GM08714 (cell line): ENCODE results near the gene HSD17B13.
"Not testable (repeated sequence)": the region's sequence is repeated elsewhere in the genome, so short reads cannot be mapped to it uniquely, and the experiment has no call there.

Source experiments
- H3K4me3 ChIP-seq: fragments of 200-500 bp; sonication (Bioruptor generic); 2 replicates; pipeline ENCODE4 v1.5.1; 2014; ENCODE audit warnings: mild to moderate bottlenecking, low read length, inconsistent platforms
- ZNF274 ChIP-seq: IDR thresholded peaks from 2 replicates; pipeline ENCODE4 v1.6.1; 2012; ENCODE audit warnings: mild to moderate bottlenecking, low read depth, low read length

Gene HSD17B13

DNA sequence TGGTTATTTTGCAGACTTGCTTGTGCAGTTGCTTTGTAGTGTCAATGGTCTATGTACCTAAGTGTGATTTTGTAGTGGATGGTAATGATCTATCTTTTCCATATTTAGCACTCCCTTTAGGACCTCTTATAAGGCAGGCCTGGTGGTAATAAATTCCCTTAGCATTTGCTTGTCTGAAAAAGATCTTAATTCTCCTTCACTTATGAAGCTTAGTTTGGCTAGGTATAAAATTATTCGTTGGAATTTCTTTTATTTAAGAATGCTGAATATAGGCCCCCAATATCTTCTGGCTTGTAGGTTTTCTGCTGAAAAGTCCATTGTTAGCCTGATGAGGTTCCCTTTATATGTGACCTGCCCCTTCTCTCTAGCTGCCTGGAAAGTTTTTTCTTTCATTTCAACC is 10.6 kb upstream of the HSD17B13 start:
- H3K4me3 ChIP-seq: no peak overlapping the region
- no peak for TF ChIP-seq ZNF274

DNA sequence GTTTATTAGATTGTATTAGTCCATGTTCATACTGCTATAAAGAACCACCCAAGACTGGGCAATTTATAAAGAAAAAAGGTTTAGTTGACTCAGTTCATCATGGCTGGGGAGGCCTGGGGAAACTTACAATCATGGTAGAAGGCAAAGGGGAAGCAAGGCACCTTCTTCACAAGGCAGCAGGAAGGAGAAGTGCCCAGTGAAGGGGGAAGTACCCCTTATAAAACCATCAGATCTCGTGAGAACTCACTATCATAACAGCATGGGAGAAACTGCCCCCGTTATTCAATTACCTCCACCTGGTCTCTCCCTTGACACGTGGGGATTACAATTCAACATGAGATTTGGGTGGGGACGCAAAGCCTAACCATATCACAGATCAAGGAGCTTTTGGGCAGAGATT is 8.1 kb upstream of the HSD17B13 start:
- no peak for TF ChIP-seq ZNF274
- no peak overlapping the region for H3K4me3 ChIP-seq

DNA sequence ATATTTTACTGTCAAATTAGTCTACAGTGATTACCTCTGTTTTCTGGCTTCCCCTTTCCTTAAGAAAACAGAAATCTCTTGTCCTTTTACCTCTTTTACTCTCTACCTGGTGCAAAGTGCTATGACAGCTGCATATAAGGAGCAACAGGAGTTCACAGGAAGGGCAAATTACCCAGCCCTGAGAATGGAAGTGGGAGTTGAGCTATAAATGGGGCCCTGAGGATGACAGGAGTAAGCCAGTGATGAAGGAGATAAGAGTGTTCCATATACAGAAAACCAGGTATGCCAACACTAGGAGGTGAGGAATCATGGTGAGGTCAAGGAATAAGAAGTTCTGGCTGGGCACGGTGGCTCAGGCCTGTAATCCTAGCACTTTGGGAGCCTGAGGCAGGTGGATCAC is 4.5 kb upstream of the HSD17B13 start:
- no peak for TF ChIP-seq ZNF274
- no peak overlapping the region for H3K4me3 ChIP-seq

DNA sequence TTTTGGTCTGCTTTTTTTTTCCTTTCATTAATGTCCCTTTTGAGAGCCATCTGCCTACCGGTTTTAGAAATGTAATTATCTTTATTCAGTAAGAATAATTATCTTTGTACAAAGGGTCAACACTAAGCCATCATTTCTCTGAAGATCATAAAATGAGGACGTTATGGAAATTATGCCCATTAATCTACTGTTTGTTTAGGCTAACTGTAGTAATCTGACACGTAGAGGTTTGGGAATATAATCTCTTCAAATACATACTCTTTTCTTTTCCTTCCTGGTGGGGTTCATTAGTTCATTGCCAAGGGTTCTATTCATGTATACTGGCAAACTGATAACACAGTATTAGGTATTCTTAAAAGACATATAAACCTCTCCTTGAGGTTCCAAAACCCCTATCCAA is 3.8 kb upstream of the HSD17B13 start:
- H3K4me3 ChIP-seq: no peak overlapping the region
- no peak for TF ChIP-seq ZNF274

DNA sequence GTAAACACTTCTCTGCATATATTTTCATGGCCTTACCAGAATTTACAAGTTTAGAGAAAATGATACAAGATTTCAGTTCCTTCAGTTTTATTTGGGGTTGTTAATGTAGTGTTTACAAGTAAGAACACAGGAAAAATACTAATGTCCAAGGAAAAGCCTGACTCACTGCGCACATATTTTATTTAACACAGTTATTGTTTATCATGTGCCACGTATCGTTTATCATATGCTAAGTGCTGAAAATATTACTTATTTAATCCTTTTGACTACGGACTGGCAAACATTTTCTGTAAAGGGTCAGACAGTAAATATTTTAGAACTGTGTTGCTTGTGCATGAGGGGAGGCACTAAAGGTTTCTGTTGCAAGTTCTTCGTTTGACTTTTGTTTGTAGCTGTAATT is 794 bp downstream of the HSD17B13 start:
- H3K4me3 ChIP-seq: no peak overlapping the region
- TF ChIP-seq ZNF274: no peak

DNA sequence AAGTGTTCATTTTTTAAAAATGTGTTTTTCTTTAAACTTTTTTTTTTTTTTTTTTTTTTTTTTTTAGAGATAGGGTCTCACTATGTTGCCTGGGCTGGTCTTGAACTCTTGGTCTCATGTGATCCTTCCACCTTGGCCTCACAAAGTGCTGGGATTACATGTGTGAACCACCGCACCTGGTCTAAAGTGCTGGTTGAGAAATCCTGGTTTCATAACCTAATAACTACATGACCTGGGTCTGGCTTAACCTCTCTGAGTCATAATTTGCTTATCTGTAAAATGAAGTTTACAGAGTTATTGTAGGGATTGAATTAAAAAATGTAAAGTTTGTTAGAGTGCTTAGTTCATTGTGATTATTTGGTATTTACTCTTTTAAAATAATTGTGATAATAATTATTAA is 5.2 kb downstream of the HSD17B13 start:
- H3K4me3 ChIP-seq: no peak overlapping the region
- TF ChIP-seq ZNF274: no peak

DNA sequence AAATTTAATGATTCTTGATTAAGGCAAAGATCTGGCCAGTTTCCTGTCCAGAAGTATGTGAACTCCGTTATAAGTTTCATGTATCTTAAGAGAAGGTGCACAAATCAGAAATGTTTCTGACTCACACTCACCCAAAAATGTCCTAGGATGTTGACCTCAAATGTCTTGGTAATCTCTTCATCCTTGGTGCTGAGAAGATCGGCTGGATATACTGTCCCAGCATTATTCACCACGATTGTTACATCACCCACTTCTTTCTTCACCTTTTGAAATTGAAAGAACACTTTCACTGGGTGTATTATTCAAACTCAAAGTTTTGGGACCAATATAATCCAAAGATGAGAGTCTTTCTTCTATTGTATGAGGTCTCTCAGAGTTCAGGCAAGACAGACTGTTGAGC is 5.7 kb downstream of the HSD17B13 start:
- no peak for TF ChIP-seq ZNF274

DNA sequence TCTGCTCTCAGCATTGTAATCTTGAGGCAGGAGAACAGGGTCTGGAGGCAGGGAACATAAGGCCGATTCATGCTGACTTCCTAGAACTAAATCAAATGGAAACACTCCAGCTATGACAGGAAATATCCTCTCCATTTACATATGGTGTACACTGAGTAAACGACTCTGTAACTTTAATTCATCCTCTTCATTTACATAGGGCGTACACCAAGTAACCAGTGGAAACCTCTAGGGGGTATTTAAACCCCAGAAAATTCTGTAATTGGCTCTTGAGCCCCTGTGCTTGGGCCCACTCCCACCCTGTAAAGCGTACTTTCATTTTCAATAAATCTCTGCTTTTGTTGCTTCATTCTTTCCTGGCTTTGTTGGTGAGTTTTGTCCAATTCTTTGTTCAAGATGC is 7.7 kb downstream of the HSD17B13 start:
- H3K4me3 ChIP-seq: not testable (repeated sequence)

More for the DNA sequence above, 5.7 kb downstream of the HSD17B13 start:
- H3K4me3 ChIP-seq: no peak overlapping the region

DNA sequence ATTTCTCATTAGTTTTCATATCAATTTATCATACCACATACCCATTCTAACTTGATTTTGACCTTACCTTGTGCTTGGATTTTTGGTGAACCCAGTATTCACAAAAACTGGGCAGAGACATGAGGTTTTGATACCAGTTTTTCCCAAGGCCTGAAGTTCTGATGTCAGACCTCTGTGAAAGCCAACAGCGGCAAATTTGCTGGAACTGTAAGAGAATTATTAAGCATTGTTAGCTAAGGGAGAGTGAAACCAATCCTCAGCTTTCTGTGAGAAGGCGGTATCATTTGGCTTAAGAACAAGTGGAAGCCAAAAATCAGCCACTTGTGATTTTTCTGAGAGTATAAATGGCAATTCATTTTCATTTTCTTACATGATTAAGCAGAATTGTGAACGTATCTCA is 8.9 kb downstream of the HSD17B13 start:
- TF ChIP-seq ZNF274: no peak
- no peak overlapping the region for H3K4me3 ChIP-seq

DNA sequence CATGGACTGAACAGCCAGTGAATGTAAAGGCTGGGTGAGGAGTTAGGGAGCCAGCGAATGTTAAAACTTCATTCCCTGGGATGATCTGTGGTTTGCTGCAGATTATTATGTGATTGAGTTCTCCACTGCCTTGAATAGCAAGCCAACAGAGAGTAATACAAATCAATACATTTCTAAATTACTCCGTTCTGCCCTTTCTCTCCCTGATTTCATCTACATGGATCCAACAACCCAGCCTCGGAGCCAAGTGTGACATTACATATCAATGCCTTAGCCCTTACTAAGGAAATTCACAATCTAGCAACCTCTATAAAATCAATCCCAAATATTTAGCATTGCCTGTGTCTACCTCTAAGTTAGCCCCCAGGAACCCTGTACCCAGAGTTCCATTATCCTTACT is 11.0 kb downstream of the HSD17B13 start:
- no peak for TF ChIP-seq ZNF274
- no peak overlapping the region for H3K4me3 ChIP-seq

DNA sequence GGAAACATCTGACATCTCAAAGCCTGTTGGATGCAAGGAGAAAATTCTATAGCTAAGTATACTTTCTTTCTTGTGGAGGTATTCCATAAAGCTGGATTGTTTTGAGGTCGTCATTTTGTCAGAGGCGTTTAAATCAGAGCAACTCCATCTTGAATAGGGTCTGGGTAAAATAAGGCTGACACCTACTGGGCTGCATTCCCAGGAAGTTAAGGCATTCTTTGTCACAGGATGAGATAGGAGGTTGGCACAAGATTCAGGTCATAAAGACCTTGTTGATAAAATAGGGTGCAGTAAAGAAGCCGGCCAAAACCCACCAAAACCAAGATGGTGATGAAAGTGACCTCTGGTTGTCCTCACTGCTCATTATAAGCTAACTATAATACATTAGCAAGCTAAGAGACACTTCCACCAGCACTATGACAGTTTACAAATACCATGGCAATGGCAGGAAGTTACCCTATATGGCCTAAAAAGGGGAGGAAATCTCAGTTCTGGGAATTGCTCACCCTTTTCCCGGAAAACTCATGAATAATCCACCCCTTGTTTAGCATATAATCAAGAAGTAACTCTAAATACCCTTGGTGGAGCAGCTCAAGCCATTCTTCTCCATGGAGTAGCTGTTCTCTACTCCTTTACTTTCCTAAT is 11.9 kb downstream of the HSD17B13 start:
- TF ChIP-seq ZNF274: no peak
- no peak overlapping the region for H3K4me3 ChIP-seq

DNA sequence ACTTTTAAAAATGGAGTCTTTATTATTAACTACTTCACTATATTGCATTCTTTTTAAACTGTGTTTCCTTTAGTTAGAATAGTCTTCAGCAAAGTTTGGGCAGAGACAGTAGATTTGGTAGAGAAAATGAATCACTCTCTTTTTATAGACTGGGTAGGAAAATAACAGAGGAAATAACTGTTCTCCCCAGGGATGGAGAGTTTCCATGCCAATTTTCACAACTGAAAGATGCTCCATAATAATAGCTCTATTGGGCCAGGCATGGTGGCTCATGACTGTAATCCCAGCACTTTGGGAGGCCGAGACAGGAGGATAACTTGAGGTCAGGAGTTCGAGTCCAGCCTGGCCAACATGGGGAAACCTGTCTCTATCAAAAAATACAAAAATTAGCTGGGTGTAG is 13.1 kb downstream of the HSD17B13 start:
- no peak overlapping the region for H3K4me3 ChIP-seq
- no peak for TF ChIP-seq ZNF274

DNA sequence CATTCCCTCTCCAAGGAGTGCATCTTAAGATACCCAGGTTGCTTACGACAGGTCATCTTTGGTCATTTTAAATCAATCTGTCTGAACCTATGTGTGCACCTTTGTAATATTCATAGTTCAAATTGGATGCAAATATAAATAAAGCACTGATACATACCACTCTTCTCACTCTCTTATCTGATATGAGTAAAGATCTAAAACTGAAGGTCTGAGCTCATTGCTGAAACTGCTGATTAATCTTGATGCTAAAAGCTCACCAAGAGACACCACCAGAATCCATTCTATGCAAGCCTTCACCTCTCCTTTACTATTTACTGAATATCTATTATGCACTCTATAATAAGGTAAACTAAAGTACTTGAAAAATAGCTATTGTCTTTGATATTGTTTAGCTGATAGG is 16.6 kb downstream of the HSD17B13 start:
- no peak for TF ChIP-seq ZNF274
- H3K4me3 ChIP-seq: no peak overlapping the region

DNA sequence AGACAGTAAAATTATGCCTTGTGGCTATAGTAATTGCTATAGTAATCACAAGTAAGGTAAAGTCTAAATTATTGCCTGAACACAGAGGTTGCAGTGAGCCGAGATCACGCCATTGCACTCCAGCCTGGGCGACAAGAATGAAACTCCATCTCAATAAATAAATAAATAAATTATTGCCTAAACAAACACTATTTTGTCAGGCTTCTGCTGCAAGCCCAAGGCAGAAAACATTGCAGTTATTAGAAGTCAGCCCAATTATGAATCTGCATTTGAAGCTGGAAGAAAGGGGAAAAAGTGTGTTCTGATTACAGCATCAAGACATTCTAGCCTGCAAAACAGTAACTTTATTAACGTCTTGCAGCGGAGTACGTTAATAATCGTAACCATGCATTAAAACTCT is 17.1 kb downstream of the HSD17B13 start:
- TF ChIP-seq ZNF274: no peak
- H3K4me3 ChIP-seq: no peak overlapping the region

DNA sequence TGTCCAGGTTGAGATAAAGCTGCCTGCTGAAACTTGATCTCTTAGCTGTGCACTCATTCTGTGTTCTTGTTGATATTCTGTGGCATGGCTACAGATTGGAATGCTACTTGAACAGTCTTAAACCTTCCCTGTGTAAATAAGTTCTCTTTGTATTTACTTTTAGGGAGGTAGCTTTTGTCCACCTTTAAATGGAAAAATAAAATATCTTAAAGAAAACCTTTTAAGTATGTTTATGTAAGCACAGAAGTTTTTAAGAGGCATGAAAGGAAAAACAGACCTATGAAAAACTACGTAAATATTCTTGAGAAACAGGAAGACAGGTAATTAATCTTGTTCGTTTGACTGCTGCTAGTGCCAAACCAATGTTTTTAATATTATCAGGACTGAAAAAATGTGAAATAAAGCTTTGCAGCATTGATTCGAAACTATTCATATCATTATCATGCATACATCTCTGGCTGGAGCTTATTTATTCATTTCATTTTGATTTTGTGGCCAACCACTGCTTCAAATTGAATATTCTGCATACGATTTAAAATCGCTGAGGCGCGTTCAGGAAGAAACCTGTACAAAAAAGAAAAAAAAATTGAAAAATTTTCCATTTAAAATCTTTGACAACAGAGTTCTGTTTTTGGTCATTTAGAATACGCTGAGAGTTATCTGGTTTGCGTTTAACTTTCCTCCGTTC is 17.8 kb downstream of the HSD17B13 start:
- TF ChIP-seq ZNF274: no peak
- H3K4me3 ChIP-seq: no peak overlapping the region

DNA sequence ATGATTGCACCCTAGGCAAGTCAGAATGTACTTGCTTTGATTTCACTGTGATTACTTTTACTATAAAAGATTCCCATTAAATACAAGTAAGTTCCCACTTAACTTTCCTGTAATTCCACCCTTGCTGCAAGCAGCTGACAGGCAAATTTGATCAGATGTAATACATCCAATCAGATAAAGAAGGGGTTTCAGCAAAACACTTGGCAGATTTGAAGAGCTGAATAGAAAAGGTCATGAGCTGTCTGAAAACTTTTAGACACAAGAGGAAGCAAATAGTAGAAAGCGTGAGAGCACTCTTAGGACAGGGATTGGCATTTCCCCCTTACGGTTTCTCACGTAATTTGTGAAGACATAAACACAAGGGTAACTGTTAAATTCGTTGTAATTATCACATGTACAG is 22.8 kb downstream of the HSD17B13 start:
- no peak overlapping the region for H3K4me3 ChIP-seq
- no peak for TF ChIP-seq ZNF274
